Measurements from ENCODE around the gene ZNF488. TPM values are rescaled to one million over a fixed set of nuclear protein-coding genes. Genes with fewer than 3 reads are reported as not detected.

The ZNF488 gene
- total and polyA plus RNA-seq, 10 of the 15 experiments (the other 5 are each of a cell fraction or from before 2014, with no cell fraction given): not detected

GRCh38 chr10:47344996-47345870, 38.9 kb downstream of the ZNF488 start:
- H3K9me3 ChIP-seq (replicated peaks; ENCODE audit: control insufficient read depth, insufficient read depth, low read length): no peaks in the 10 kb centered on the region
- no peak overlapping the region for H3K9ac ChIP-seq (ENCODE audit: control insufficient read depth, insufficient read depth, low read length)
- BruUV-seq (replicated peaks): no TSS peak
- CTCF ChIA-PET: interaction anchor here (1.1 to 1.2 kb wide), 2 partner anchors 17 to 297 kb away, joined by 3 read pairs; no protein-coding TSS in a partner anchor
- no peaks in the 10 kb centered on the region; a peak in 1 of 4 replicates for H3K27me3 ChIP-seq (replicated peaks in 1 of 2; ENCODE audit: control insufficient read depth in 2 of 2, insufficient read depth in 2 of 2, low read length in 1 of 2)
- no peaks in the 10 kb centered on the region for H3K79me2 ChIP-seq (ENCODE audit: control insufficient read depth, insufficient read depth, low read length)
- DNase-seq (ENCODE audit: low read depth, low spot score) (no peak), FAIRE-seq (no peak), ATAC-seq (no peak)
- no peak overlapping the region for H3K27ac ChIP-seq (ENCODE audit: control insufficient read depth, insufficient read depth)
- no peak overlapping the region for H3K4me3 ChIP-seq
- WGBS (ENCODE audit: insufficient coverage, insufficient replicate concordance, low lambda C conversion rate, missing lambda C conversion rate): 34% methylated on average over 13 of the region's 13 CpGs
- H4K20me1 ChIP-seq (ENCODE audit: control insufficient read depth, insufficient read depth): no peaks in the 10 kb centered on the region
- POLR2A ChIA-PET: no interaction called here
- RAD21 ChIA-PET (ENCODE audit: unreplicated experiment): no interaction called here
- no peak overlapping the region for H3K4me2 ChIP-seq (ENCODE audit: control insufficient read depth, insufficient read depth)
- in situ Hi-C loops (cut with MboI): no loop called here
- intact Hi-C loops (cut with micrococcal nuclease; ENCODE audit: unreplicated experiment): no loop called here
- no peak overlapping the region for H2AFZ ChIP-seq (ENCODE audit: control insufficient read depth, low read depth, low read length)
- SMC1A ChIA-PET (ENCODE audit: uncharacterized antibody, unreplicated experiment): no interaction called here
- H3K36me3 ChIP-seq (ENCODE audit: control insufficient read depth in 2 of 2, insufficient read depth in 2 of 2, low read length in 1 of 2): no peaks in the 10 kb centered on the region
- H3K4me1 ChIP-seq (ENCODE audit: control insufficient read depth, insufficient read depth, low read length): no peaks in the 10 kb centered on the region
- TF ChIP-seq RELB (IDR thresholded peaks at IDR 0.05; ENCODE audit: low read depth) (no peak), SUPT20H (IDR thresholded peaks at IDR 0.05; ENCODE audit: borderline replicate concordance, control insufficient read depth, low read depth, low read length) (no peak), BCL11A (IDR thresholded peaks at IDR 0.05; ENCODE audit: low read depth, low read length) (no peak), NR2F1 (conservative IDR thresholded peaks at IDR 0.05) (no peak), ZBTB40 (IDR thresholded peaks at IDR 0.05; ENCODE audit: borderline replicate concordance) (no peak), STAT1 (conservative IDR thresholded peaks at IDR 0.05) (no peak), ZNF592 (IDR thresholded peaks at IDR 0.05) (no peak), CBX5 (IDR thresholded peaks at IDR 0.05; ENCODE audit: low read depth) (no peak), NR2C2 (IDR thresholded peaks at IDR 0.05; ENCODE audit: borderline replicate concordance, control insufficient read depth, insufficient read length, low read depth) (no peak), SP1 (IDR thresholded peaks at IDR 0.05; ENCODE audit: low read depth, low read length) (no peak), HSF1 (IDR thresholded peaks at IDR 0.05; ENCODE audit: low read depth, low read length) (no peak)
